ENCODE measurements around the gene MTIF3. TPM values are rescaled to one million over a fixed set of nuclear protein-coding genes. Genes with fewer than 3 reads are reported as not detected.

MTIF3 gene
- total and polyA plus RNA-seq, 8 donors = 20.5 to 139 (median 80.1) TPM

GRCh38 chr13:27411341-27411740, 39.0 kb downstream of the MTIF3 start:
- Histone ChIP-seq H3K27ac (no peak overlapping the region), H3K4me1 (peaks cover 0 to 6% (median 2%) of the 10 kb centered on the region in 4 donors), H3K36me3 (no peaks in the 10 kb centered on the region), H3K9me3 (no peaks in the 10 kb centered on the region), H3K4me3 (no peak overlapping the region), H3K27me3 (no peaks in the 10 kb centered on the region)
- TF ChIP-seq CTCF (IDR thresholded peaks at IDR 0.05) = no peak
- no peak for TF ChIP-seq POLR2AphosphoS5 (IDR thresholded peaks at IDR 0.05)
- TF ChIP-seq POLR2A (IDR thresholded peaks at IDR 0.05) = no peak
- TF ChIP-seq EP300 (IDR thresholded peaks at IDR 0.05) = no peak
- DNase-seq = no peak
- WGBS, 5 donors = 63 to 78% (median 71%) methylated on average over 3 of the region's 3 CpGs
- intact Hi-C loops (cut with DNase I; ENCODE audit: low total_unique reads) = no loop called here

GRCh38 chr13:27409013-27409412, 41.4 kb downstream of the MTIF3 start:
- Histone ChIP-seq H3K4me3 (no peak overlapping the region), H3K27me3 (no peaks in the 10 kb centered on the region), H3K27ac (no peak overlapping the region), H3K4me1 (peaks cover 7 to 26% (median 19%) of the 10 kb centered on the region in 4 donors), H3K9me3 (no peaks in the 10 kb centered on the region), H3K36me3 (no peaks in the 10 kb centered on the region)
- DNase-seq = no peak
- intact Hi-C loops (cut with DNase I; ENCODE audit: low total_unique reads) = no loop called here
- TF ChIP-seq EP300 (IDR thresholded peaks at IDR 0.05) = no peak
- no peak for TF ChIP-seq POLR2AphosphoS5 (IDR thresholded peaks at IDR 0.05)
- no peak for TF ChIP-seq POLR2A (IDR thresholded peaks at IDR 0.05)
- no peak for TF ChIP-seq CTCF (IDR thresholded peaks at IDR 0.05)
- 77 to 92% (median 88%) methylated on average over 2 of the region's 2 CpGs for WGBS, 5 donors

- no peak for DNase-seq
- H3K27ac ChIP-seq = no peak overlapping the region
- no peaks in the 10 kb centered on the region for H3K9me3 ChIP-seq
- WGBS, 5 donors = 77 to 89% (median 84%) methylated on average over 4 of the region's 4 CpGs
- intact Hi-C loops (cut with DNase I; ENCODE audit: low total_unique reads) = no loop called here
- no peaks in the 10 kb centered on the region for H3K36me3 ChIP-seq
- H3K4me3 ChIP-seq = no peak overlapping the region
- no peak for TF ChIP-seq EP300 (IDR thresholded peaks at IDR 0.05)
- no peak for TF ChIP-seq CTCF (IDR thresholded peaks at IDR 0.05)
- TF ChIP-seq POLR2AphosphoS5 (IDR thresholded peaks at IDR 0.05) = no peak
- TF ChIP-seq POLR2A (IDR thresholded peaks at IDR 0.05) = no peak
- H3K4me1 ChIP-seq = peaks cover 13 to 35% (median 28%) of the 10 kb centered on the region in 4 donors
- H3K27me3 ChIP-seq = no peaks in the 10 kb centered on the region
These were observed 42.3 kb downstream of the MTIF3 start for GRCh38 chr13:27408074-27408473.

- no peaks in the 10 kb centered on the region for H3K36me3 ChIP-seq
- intact Hi-C loops (cut with DNase I; ENCODE audit: low total_unique reads) = no loop called here
- no peaks in the 10 kb centered on the region for H3K9me3 ChIP-seq
- H3K4me1 ChIP-seq = peaks cover 18 to 47% (median 41%) of the 10 kb centered on the region in 4 donors
- no peak overlapping the region for H3K4me3 ChIP-seq
- peak overlapping the region in 4 of 5 donors; percentile 79 to 87 (median 84) for H3K27ac ChIP-seq
- no peaks in the 10 kb centered on the region for H3K27me3 ChIP-seq
- TF ChIP-seq CTCF (IDR thresholded peaks at IDR 0.05) (peak in 4 of 7 experiments; percentile 36 to 63 (median 46)), POLR2A (IDR thresholded peaks at IDR 0.05) (no peak)
- peak in 1 of 2 donors; percentile 77 for DNase-seq
- 82 to 88% (median 85%) methylated on average over 12 of the region's 12 CpGs for WGBS, 5 donors
These were observed 44.0 kb downstream of the MTIF3 start for GRCh38 chr13:27406178-27406939.
